ENCODE results near the gene REXO1. TPM values are rescaled to one million over a fixed set of nuclear protein-coding genes. Genes with fewer than 3 reads are reported as not detected.
A peak's percentile ranks its signal among the peaks of the same experiment; 100 is the strongest.

The REXO1 gene
- total and polyA plus RNA-seq, 9 donors, result 4.8 to 46.7 (median 25.8) TPM

- intact Hi-C loops (cut with DNase I), result no loop called here
- H3K4me3 ChIP-seq, result no peak overlapping the region
- no peaks in the 10 kb centered on the region for H3K27me3 ChIP-seq
- peaks cover 14% of the 10 kb centered on the region for H3K4me1 ChIP-seq (ENCODE audit: insufficient read depth)
- H3K27ac ChIP-seq, result no peak overlapping the region
- H3K36me3 ChIP-seq, result no peaks in the 10 kb centered on the region
- H3K9me3 ChIP-seq, result no peaks in the 10 kb centered on the region
- no peak for DNase-seq
- WGBS, 3 donors, result 80 to 85% (median 82%) methylated on average over 10 of the region's 10 CpGs
- TF ChIP-seq POLR2A (IDR thresholded peaks at IDR 0.05) (no peak), CTCF (IDR thresholded peaks at IDR 0.05) (no peak), EP300 (IDR thresholded peaks at IDR 0.05) (no peak)
These were observed 1.7 kb upstream of the REXO1 start for GRCh38 chr19:1849886-1850398.

GRCh38 chr19:1849132-1849474, 820 bp upstream of the REXO1 start:
- TF ChIP-seq CTCF (IDR thresholded peaks at IDR 0.05) (no peak), POLR2A (IDR thresholded peaks at IDR 0.05) (no peak)
- no peaks in the 10 kb centered on the region for H3K27me3 ChIP-seq
- H3K36me3 ChIP-seq, result no peaks in the 10 kb centered on the region
- no peak overlapping the region for H3K4me3 ChIP-seq
- 50 to 62% (median 55%) methylated on average over 5 of the region's 5 CpGs for WGBS, 3 donors
- H3K9me3 ChIP-seq, result no peaks in the 10 kb centered on the region
- H3K4me1 ChIP-seq (ENCODE audit: insufficient read depth), result peaks cover 14% of the 10 kb centered on the region
- intact Hi-C loops (cut with DNase I), result no loop called here
- no peak overlapping the region for H3K27ac ChIP-seq
- no peak for DNase-seq

GRCh38 chr19:1847684-1848398, 442 bp downstream of the REXO1 start:
- WGBS, 3 donors, result 1% methylated on average over 43 to 72 of the region's 72 CpGs
- H3K4me1 ChIP-seq (ENCODE audit: insufficient read depth), result peaks cover 14% of the 10 kb centered on the region

GRCh38 chr19:1847348-1847683, 967 bp downstream of the REXO1 start:
- Histone ChIP-seq H3K36me3 (no peaks in the 10 kb centered on the region), H3K4me1 (ENCODE audit: insufficient read depth) (peaks cover 14% of the 10 kb centered on the region), H3K27ac (peak overlapping the region in 1 of 2 donors; percentile 100), H3K4me3 (peak overlapping the region; percentile 92), H3K27me3 (no peaks in the 10 kb centered on the region), H3K9me3 (no peaks in the 10 kb centered on the region)
- no peak for TF ChIP-seq POLR2A (IDR thresholded peaks at IDR 0.05)
- no peak for TF ChIP-seq EP300 (IDR thresholded peaks at IDR 0.05)
- TF ChIP-seq CTCF (IDR thresholded peaks at IDR 0.05), result no peak
- WGBS, 3 donors, result 5 to 8% (median 6%) methylated on average over 12 of the region's 12 CpGs
- intact Hi-C loops (cut with DNase I), result no loop called here
- no peak for DNase-seq

More at GRCh38 chr19:1847684-1848398, 442 bp downstream of the REXO1 start:
- Histone ChIP-seq H3K9me3 (no peaks in the 10 kb centered on the region), H3K4me3 (peak overlapping the region; percentile 92), H3K27ac (peak overlapping the region; percentile 99 to 100), H3K36me3 (no peaks in the 10 kb centered on the region), H3K27me3 (no peaks in the 10 kb centered on the region)
- DNase-seq, result no peak
- no peak for TF ChIP-seq CTCF (IDR thresholded peaks at IDR 0.05)
- no peak for TF ChIP-seq POLR2A (IDR thresholded peaks at IDR 0.05)
- TF ChIP-seq EP300 (IDR thresholded peaks at IDR 0.05), result no peak
- intact Hi-C loops (cut with DNase I), result no loop called here
